HepG2 (cell line): ENCODE data around the gene CDK10. TPM values are rescaled to one million over a fixed set of nuclear protein-coding genes. Genes with fewer than 3 reads are reported as not detected.

ENCODE experiments used
- ATF4 ChIP-seq, 2 experiments: fragments of 450-650 bp in 1 of 2; sonication (generic) in 1 of 2; formaldehyde crosslinking; IDR thresholded peaks; 2 replicates each; pipeline versions ENCODE4 v1.5.0 to v1.8.0; 2020 to 2022; ENCODE audit warnings: mild to moderate bottlenecking in 1 of 2, missing genetic modification reagents in 1 of 2
- CTCF ChIP-seq: sonication (generic); formaldehyde crosslinking; IDR thresholded peaks from 2 replicates; pipeline ENCODE4 v1.5.0; 2020; ENCODE audit warnings: mild to moderate bottlenecking, missing genetic modification reagents, moderate library complexity
- GATA4 ChIP-seq: sonication (generic); IDR thresholded peaks from 2 replicates; pipeline ENCODE4 v1.6.1; 2016; ENCODE audit warnings: antibody characterized with exemption, low read depth, borderline replicate concordance
- KLF16 ChIP-seq, 2 experiments: sonication (generic) in 1 of 2; formaldehyde crosslinking in 1 of 2; IDR thresholded peaks; 2 replicates each; pipeline versions ENCODE4 v1.6.1 to v1.8.0; 2016 to 2023; ENCODE audit warnings: missing genetic modification reagents in 2 of 2, missing compliant biosample characterization in 1 of 2
- NRL ChIP-seq: sonication (generic); formaldehyde crosslinking; IDR thresholded peaks from 2 replicates; pipeline ENCODE4 v1.5.0; 2020; ENCODE audit warnings: missing genetic modification reagents, mild to moderate bottlenecking, moderate library complexity, borderline replicate concordance
- PLRG1 ChIP-seq: fragments of 450-650 bp; conservative IDR thresholded peaks from 2 replicates; pipeline ENCODE4 v1.6.1; 2016
- PRDM15 ChIP-seq: sonication (generic); formaldehyde crosslinking; IDR thresholded peaks from 2 replicates; pipeline ENCODE4 v1.4.0; 2020; ENCODE audit warnings: missing genetic modification reagents
- SCMH1 ChIP-seq: sonication (generic); formaldehyde crosslinking; IDR thresholded peaks from 2 replicates; pipeline ENCODE4 v1.9.0; 2021; ENCODE audit warnings: missing genetic modification reagents, mild to moderate bottlenecking, borderline replicate concordance
- SNRNP70 ChIP-seq: fragments of 200-400 bp; formaldehyde crosslinking; IDR thresholded peaks from 2 replicates; pipeline ENCODE4 v1.6.1; 2017; ENCODE audit warnings: mild to moderate bottlenecking, low read depth, low read length, moderate library complexity
- U2AF1 ChIP-seq: fragments of 200-400 bp; formaldehyde crosslinking; optimal IDR thresholded peaks from 2 replicates; pipeline ENCODE3; 2017; ENCODE audit warnings: mild to moderate bottlenecking, low read depth, low read length
- ZBTB3 ChIP-seq: sonication (generic); formaldehyde crosslinking; IDR thresholded peaks from 2 replicates; pipeline ENCODE4 v1.4.0; 2020; ENCODE audit warnings: low read depth, mild to moderate bottlenecking, moderate library complexity, missing genetic modification reagents, borderline replicate concordance
- ZNF296 ChIP-seq: sonication (generic); formaldehyde crosslinking; conservative IDR thresholded peaks from 2 replicates; pipeline ENCODE4 v1.5.0; 2020; ENCODE audit warnings: mild to moderate bottlenecking, missing genetic modification reagents
- ZNF33A ChIP-seq: sonication (generic); formaldehyde crosslinking; IDR thresholded peaks from 2 replicates; pipeline ENCODE4 v1.5.1; 2020; ENCODE audit warnings: missing genetic modification reagents, mild to moderate bottlenecking, moderate library complexity, borderline replicate concordance
- ZNF512B ChIP-seq: sonication (generic); formaldehyde crosslinking; IDR thresholded peaks from 2 replicates; pipeline ENCODE4 v1.5.1; 2020; ENCODE audit warnings: missing genetic modification reagents, mild to moderate bottlenecking, borderline replicate concordance
- ZNF724P ChIP-seq: sonication (generic); formaldehyde crosslinking; IDR thresholded peaks from 2 replicates; pipeline ENCODE4 v1.8.0; 2022; ENCODE audit warnings: missing genetic modification reagents, borderline replicate concordance
- ZNF737 ChIP-seq: sonication (generic); formaldehyde crosslinking; IDR thresholded peaks from 2 replicates; pipeline ENCODE4 v1.5.0; 2020; ENCODE audit warnings: missing genetic modification reagents, mild to moderate bottlenecking, borderline replicate concordance
- ZNF879 ChIP-seq: sonication (generic); formaldehyde crosslinking; IDR thresholded peaks from 2 replicates; pipeline ENCODE4 v1.8.1; 2023; ENCODE audit warnings: missing genetic modification reagents
- polyA plus RNA-seq, 8 experiments: library from polyadenylated mRNA; depleted of rRNA in 3 of 8; stranded (reverse) in 7 of 8; unstranded in 1 of 8; fragments of >200 nt; fragmentation: Illumina TruSeq in 4 of 8; extraction: Trizol in 4 of 8; gene quantifications; 2 replicates each; pipeline versions ENCODE4 v1.2.1 to v1.2.3, GENCODE V29; 2011 to 2016; ENCODE audit warnings: low read depth in 4 of 8, missing spikeins in 1 of 8, mixed read lengths in 1 of 8; ENCODE audit not compliant: insufficient read depth in 1 of 8
- total RNA-seq, 5 experiments: library from RNA; depleted of rRNA; stranded (reverse); fragments of >200 nt; fragmentation: Illumina TruSeq; extraction: Trizol; gene quantifications; 2 replicates each; pipeline ENCODE4 v1.2.3, GENCODE V29; 2016; ENCODE audit warnings: low read depth in 1 of 5

Gene CDK10
- total and polyA plus RNA-seq, 2 of the 13 experiments (the other 11 are each of a cell fraction or from before 2014, with no cell fraction given), result 2.5 to 3.9 TPM

- TF ChIP-seq CTCF (CRISPR knock-in tag) (peak; percentile 6; the same call in 1 of the 2 replicates), U2AF1 (no peak), SNRNP70 (no peak), ZBTB3 (CRISPR knock-in tag) (no peak), ZNF33A (CRISPR knock-in tag) (no peak), KLF16 (CRISPR knock-in tag; IDR thresholded peaks at IDR 0.05) (peak in 1 of 2 experiments; percentile 20; a peak in 1 of 4 replicates), ZNF296 (CRISPR knock-in tag) (0 out of 2 replicates have a peak, but pooled peaks have one; percentile 54), SCMH1 (CRISPR knock-in tag) (no peak), ZNF879 (CRISPR knock-in tag) (no peak), ZNF512B (CRISPR knock-in tag) (no peak), GATA4 (no peak), PLRG1 (no peak), NRL (peak; percentile 15; the same call in 1 of the 2 replicates), ZNF724P (0 out of 2 replicates have a peak, but pooled peaks have one; percentile 73), PRDM15 (CRISPR knock-in tag) (peak; percentile 42; the same call in 1 of the 2 replicates), ATF4 (CRISPR knock-in tag; IDR thresholded peaks at IDR 0.05) (no peak), ZNF737 (CRISPR knock-in tag) (no peak)
Observed at GRCh38 chr16:89695086-89695874, 8.8 kb downstream of the CDK10 start (continued).
